MCF 10A (cell line): ENCODE results near the gene ACACA. TPM values are rescaled to one million over a fixed set of nuclear protein-coding genes. Genes with fewer than 3 reads are reported as not detected.

Experiments
- BruUV-seq: library from RNA; stranded (reverse); fragments of 400-500 nt; replicated peaks from 2 replicates; lab custom pipeline; 2021; lab: Mats Ljungman, UMichigan
- CTCF ChIA-PET: fragments of 300-600 bp; sonication (Branson Sonifier 250); formaldehyde crosslinking; extraction: SDS; loops from one replicate; lab custom pipeline; 2021; ENCODE audit warnings: antibody characterized with exemption, inconsistent platforms; lab: Yijun Ruan, JAX
- POLR2A ChIA-PET: fragments of 300-600, 350-650 bp; sonication (Branson Sonifier 250); formaldehyde crosslinking; extraction: SDS; loops from one replicate; lab custom pipeline; 2020; ENCODE audit warnings: antibody characterized with exemption, inconsistent platforms; lab: Yijun Ruan, JAX
- DNase-seq: peaks from one replicate; pipeline ENCODE4 v3.0.0-alpha.2; 2018; ENCODE audit not compliant: unreplicated experiment
- H3K27ac Mint-ChIP-seq: one replicate; pipeline ENCODE4 v1.8.0; 2022; ENCODE audit warnings: mild to moderate bottlenecking, low read depth, mixed read lengths; ENCODE audit not compliant: unreplicated experiment
- H3K27me3 Mint-ChIP-seq: one replicate; pipeline ENCODE4 v1.8.0; 2022; ENCODE audit warnings: mixed read lengths; ENCODE audit not compliant: insufficient read depth, unreplicated experiment
- H3K36me3 Mint-ChIP-seq: one replicate; pipeline ENCODE4 v1.8.0; 2022; ENCODE audit warnings: mild to moderate bottlenecking, moderate library complexity, mixed read lengths; ENCODE audit not compliant: insufficient read depth, unreplicated experiment
- H3K4me1 Mint-ChIP-seq: one replicate; pipeline ENCODE4 v1.8.0; 2022; ENCODE audit warnings: mixed read lengths; ENCODE audit not compliant: insufficient read depth, unreplicated experiment
- H3K4me3 Mint-ChIP-seq: one replicate; pipeline ENCODE4 v1.8.0; 2022; ENCODE audit warnings: mild to moderate bottlenecking, moderate library complexity, mixed read lengths; ENCODE audit not compliant: unreplicated experiment
- H3K9me3 Mint-ChIP-seq: one replicate; pipeline ENCODE4 v1.8.0; 2022; ENCODE audit warnings: mixed read lengths; ENCODE audit not compliant: unreplicated experiment
- intact Hi-C: fragments of 100-400 bp; cut with micrococcal nuclease; formaldehyde crosslinking; loops from 2 replicates; pipeline ENCODE4 v1.14.1; 2022
- total RNA-seq: library from RNA; stranded (reverse); gene quantifications from 2 replicates; pipeline ENCODE4 v1.2.3, GENCODE V29; 2022
- TF ChIP-seq, protein P1 (sequence below): fragments of 200-600 bp; IDR thresholded peaks from one replicate; pipeline ENCODE4 v1.8.0; 2022; ENCODE audit warnings: antibody characterized with exemption, mild to moderate bottlenecking; ENCODE audit not compliant: unreplicated experiment

Gene ACACA
- total RNA-seq, 1 experiment from 2014 or later, result 100 TPM

DNA sequence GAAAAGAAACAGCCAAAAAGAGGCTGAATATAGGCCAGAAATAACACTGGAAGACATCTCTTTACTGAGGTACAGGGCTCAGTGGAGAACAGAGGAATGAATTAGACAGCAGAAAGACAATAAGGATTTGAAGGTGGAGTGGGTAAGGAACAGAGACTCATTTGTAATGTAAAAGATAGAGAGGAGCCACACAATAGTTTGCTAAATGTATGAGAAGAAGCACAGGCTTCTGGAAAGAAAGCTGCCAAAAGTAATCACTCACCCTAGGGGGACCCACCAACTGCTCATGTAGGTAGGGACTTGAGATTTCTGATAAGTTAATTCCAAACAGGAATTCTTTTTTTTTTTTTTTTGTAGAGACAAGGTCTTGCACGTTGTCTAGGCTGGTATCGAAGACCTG lies 271.1 kb downstream of the ACACA start:
- no peak for DNase-seq
- intact Hi-C loops, result no loop called here
- BruUV-seq, result no TSS peak
- Mint-ChIP-seq H3K4me1 (peaks cover 6% of the 10 kb centered on the region), H3K36me3 (peaks cover 59% of the 10 kb centered on the region), H3K4me3 (no peak overlapping the region), H3K9me3 (no peaks in the 10 kb centered on the region), H3K27ac (no peak overlapping the region), H3K27me3 (no peaks in the 10 kb centered on the region)
- ChIA-PET POLR2A (no interaction called here), CTCF (interaction anchor here (0.6 kb wide), 1 partner anchor 49 kb away, joined by 3 read pairs; no protein-coding TSS in a partner anchor)
- TF ChIP-seq, protein P1, sequence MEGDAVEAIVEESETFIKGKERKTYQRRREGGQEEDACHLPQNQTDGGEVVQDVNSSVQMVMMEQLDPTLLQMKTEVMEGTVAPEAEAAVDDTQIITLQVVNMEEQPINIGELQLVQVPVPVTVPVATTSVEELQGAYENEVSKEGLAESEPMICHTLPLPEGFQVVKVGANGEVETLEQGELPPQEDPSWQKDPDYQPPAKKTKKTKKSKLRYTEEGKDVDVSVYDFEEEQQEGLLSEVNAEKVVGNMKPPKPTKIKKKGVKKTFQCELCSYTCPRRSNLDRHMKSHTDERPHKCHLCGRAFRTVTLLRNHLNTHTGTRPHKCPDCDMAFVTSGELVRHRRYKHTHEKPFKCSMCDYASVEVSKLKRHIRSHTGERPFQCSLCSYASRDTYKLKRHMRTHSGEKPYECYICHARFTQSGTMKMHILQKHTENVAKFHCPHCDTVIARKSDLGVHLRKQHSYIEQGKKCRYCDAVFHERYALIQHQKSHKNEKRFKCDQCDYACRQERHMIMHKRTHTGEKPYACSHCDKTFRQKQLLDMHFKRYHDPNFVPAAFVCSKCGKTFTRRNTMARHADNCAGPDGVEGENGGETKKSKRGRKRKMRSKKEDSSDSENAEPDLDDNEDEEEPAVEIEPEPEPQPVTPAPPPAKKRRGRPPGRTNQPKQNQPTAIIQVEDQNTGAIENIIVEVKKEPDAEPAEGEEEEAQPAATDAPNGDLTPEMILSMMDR, result no peak

GRCh38 chr17:37134050-37134449 lies 272.6 kb downstream of the ACACA start:
- TF ChIP-seq, protein P1, result no peak
- H3K27me3 Mint-ChIP-seq, result no peaks in the 10 kb centered on the region
- DNase-seq, result no peak
- no peak overlapping the region for H3K27ac Mint-ChIP-seq
- intact Hi-C loops, result no loop called here
- no TSS peak for BruUV-seq
- ChIA-PET CTCF (no interaction called here), POLR2A (interaction anchor here (0.5 to 0.8 kb wide), 2 partner anchors 9 to 208 kb away, joined by 3 to 4 read pairs; no protein-coding TSS in a partner anchor)
- H3K36me3 Mint-ChIP-seq, result peaks cover 63% of the 10 kb centered on the region
- H3K4me3 Mint-ChIP-seq, result no peak overlapping the region
- peaks cover 6% of the 10 kb centered on the region for H3K4me1 Mint-ChIP-seq
- no peaks in the 10 kb centered on the region for H3K9me3 Mint-ChIP-seq

- BruUV-seq, result no TSS peak
- ChIA-PET CTCF (interaction anchor here (0.6 to 0.7 kb wide), 2 partner anchors 59 to 84 kb away, joined by 3 read pairs; no protein-coding TSS in a partner anchor), POLR2A (interaction anchor here (0.6 kb wide), 1 partner anchor 18 kb away, joined by 3 read pairs; no protein-coding TSS in a partner anchor)
- Mint-ChIP-seq H3K4me3 (no peak overlapping the region), H3K9me3 (no peaks in the 10 kb centered on the region), H3K36me3 (peaks cover 64% of the 10 kb centered on the region), H3K4me1 (peaks cover 6% of the 10 kb centered on the region), H3K27me3 (no peaks in the 10 kb centered on the region), H3K27ac (peak overlapping the region; percentile 3)
- no peak for DNase-seq
- intact Hi-C loops, result no loop called here
- TF ChIP-seq, protein P1, result no peak
These were observed 273.5 kb downstream of the ACACA start for GRCh38 chr17:37133136-37133535.

DNA sequence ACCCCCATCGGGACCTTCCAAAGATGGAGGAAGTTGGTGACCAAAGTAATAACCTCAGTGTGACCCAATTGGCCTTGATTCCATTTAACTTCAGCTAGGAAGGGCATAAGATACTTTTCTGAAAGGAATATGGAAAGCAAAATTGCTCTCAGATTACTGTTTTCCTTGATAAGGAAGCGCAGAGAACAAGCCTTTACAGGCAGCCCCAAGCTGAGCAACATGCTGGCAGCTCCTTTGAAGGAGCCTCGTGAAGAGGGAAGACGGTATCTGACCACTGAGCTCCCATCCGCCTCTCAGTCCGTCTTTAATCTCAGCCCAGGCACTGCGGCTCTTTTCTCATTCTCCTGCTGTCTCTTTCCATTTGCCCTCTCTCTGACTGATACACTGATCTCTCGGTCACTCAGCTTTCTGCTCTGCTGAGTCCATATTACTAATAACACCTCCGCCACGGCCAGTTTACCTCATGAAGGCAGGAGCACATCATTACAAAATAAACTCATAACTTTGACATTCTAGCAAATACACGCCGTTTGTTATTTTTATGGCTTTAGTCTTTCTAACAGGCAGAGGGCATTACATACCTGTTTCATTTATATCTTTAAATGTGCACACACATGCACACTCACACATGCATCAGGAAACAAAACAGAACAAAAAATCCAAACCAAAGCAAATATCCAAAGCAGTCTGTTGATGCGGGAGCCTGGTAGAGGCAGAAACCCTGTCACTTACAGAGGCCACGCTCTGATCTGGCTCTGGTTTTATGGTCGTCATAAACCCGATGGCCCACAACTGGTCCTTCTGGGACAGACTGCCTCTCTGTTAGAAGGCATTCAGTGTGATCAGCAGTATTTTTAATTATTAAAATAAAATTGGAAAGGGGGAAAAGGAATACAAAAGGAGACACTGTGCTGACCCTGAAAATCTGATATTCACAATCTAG lies 274.7 kb downstream of the ACACA start:
- Mint-ChIP-seq H3K9me3 (no peaks in the 10 kb centered on the region), H3K36me3 (peaks cover 68% of the 10 kb centered on the region), H3K27ac (peak overlapping the region; percentile 7), H3K4me1 (peaks cover 6% of the 10 kb centered on the region), H3K27me3 (no peaks in the 10 kb centered on the region), H3K4me3 (no peak overlapping the region)
- intact Hi-C loops, result no loop called here
- BruUV-seq, result no TSS peak
- TF ChIP-seq, protein P1, result no peak
- ChIA-PET CTCF (interaction anchor here (0.5 to 0.7 kb wide), 3 partner anchors 47 to 229 kb away, joined by 3 read pairs; no protein-coding TSS in a partner anchor), POLR2A (interaction anchor here (0.9 kb wide), 1 partner anchor 504 kb away, joined by 3 read pairs; no protein-coding TSS in a partner anchor)
- no peak for DNase-seq
